Thoracic aorta (tissue), 2 donors: Measurements from ENCODE around the gene ETV1. TPM values are rescaled to one million over a fixed set of nuclear protein-coding genes. Genes with fewer than 3 reads are reported as not detected.

Source experiments
- ATAC-seq: fragments of 150-250 bp; one replicate; pipeline ENCODE4 v1.8.0; 2017; ENCODE audit warnings: low read depth; ENCODE audit not compliant: insufficient number of reproducible peaks, low FRiP score
- DNase-seq: peaks from one replicate; pipeline ENCODE4 v3.0.0-alpha.2; 2020; ENCODE audit warnings: low spot score
- H3K27ac ChIP-seq, 2 donors: fragments of 200-600 bp; sonication (generic); 1 replicate in 1 of 2; 2 replicates in 1 of 2; pipeline ENCODE4 v1.5.1; 2016; ENCODE audit warnings: mild to moderate bottlenecking in 2 of 2, moderate library complexity in 2 of 2
- H3K27me3 ChIP-seq: fragments of 200-600 bp; sonication (generic); replicated peaks from 2 replicates; pipeline ENCODE4 v1.6.0; 2016; ENCODE audit warnings: mild to moderate bottlenecking; ENCODE audit not compliant: insufficient read depth
- H3K36me3 ChIP-seq: fragments of 200-600 bp; sonication (generic); one replicate; pipeline ENCODE4 v1.5.1; 2016
- H3K4me1 ChIP-seq, 2 donors: fragments of 200-600 bp; sonication (generic); 1 replicate in 1 of 2; 2 replicates in 1 of 2; pipeline versions ENCODE4 v1.5.1 to v1.6.0; 2016; ENCODE audit warnings: low read depth in 2 of 2, mild to moderate bottlenecking in 1 of 2; ENCODE audit not compliant: control insufficient read depth in 1 of 2
- H3K4me3 ChIP-seq: fragments of 200-600 bp; sonication (generic); 2 replicates; pipeline ENCODE4 v1.5.1; 2016; ENCODE audit warnings: mild to moderate bottlenecking
- H3K9me3 ChIP-seq: fragments of 200-600 bp; sonication (generic); 2 replicates; pipeline ENCODE4 v1.5.1; 2016
- CTCF ChIP-seq: fragments of 200-600 bp; sonication (generic); IDR thresholded peaks from one replicate; pipeline ENCODE4 v1.5.1; 2019; ENCODE audit warnings: antibody characterized with exemption
- total RNA-seq, 2 donors: library from RNA; depleted of rRNA; stranded (reverse); fragments of >200 nt; gene quantifications; one replicate each; pipeline versions ENCODE4 v1.1.0 to v1.2.3, GENCODE V29; 2016

Gene ETV1
- total RNA-seq, 2 donors from 2014 or later, result 5.9 to 8.7 TPM

- ATAC-seq, result no peak
- no peaks in the 10 kb centered on the region for H3K9me3 ChIP-seq
- H3K27ac ChIP-seq, result no peak overlapping the region
Observed at GRCh38 chr7:13897819-13898218, 91.6 kb downstream of the ETV1 start.

GRCh38 chr7:13894954-13895353 lies 94.5 kb downstream of the ETV1 start:
- DNase-seq (no peak), ATAC-seq (no peak)
- Histone ChIP-seq H3K4me1 (no peaks in the 10 kb centered on the region), H3K27ac (no peak overlapping the region), H3K4me3 (no peak overlapping the region), H3K27me3 (no peaks in the 10 kb centered on the region), H3K9me3 (no peaks in the 10 kb centered on the region), H3K36me3 (no peaks in the 10 kb centered on the region)
- TF ChIP-seq CTCF, result no peak

More at GRCh38 chr7:13897819-13898218, 91.6 kb downstream of the ETV1 start:
- TF ChIP-seq CTCF, result no peak
- Histone ChIP-seq H3K4me3 (no peak overlapping the region), H3K27me3 (no peaks in the 10 kb centered on the region), H3K4me1 (no peaks in the 10 kb centered on the region), H3K36me3 (no peaks in the 10 kb centered on the region)
- DNase-seq, result no peak

GRCh38 chr7:13894377-13894776 lies 95.1 kb downstream of the ETV1 start:
- Histone ChIP-seq H3K27me3 (no peaks in the 10 kb centered on the region), H3K36me3 (no peaks in the 10 kb centered on the region), H3K9me3 (no peaks in the 10 kb centered on the region), H3K4me1 (no peaks in the 10 kb centered on the region), H3K4me3 (no peak overlapping the region), H3K27ac (no peak overlapping the region)
- ATAC-seq (no peak), DNase-seq (no peak)
- no peak for TF ChIP-seq CTCF

- Histone ChIP-seq H3K9me3 (no peaks in the 10 kb centered on the region), H3K27me3 (no peaks in the 10 kb centered on the region), H3K36me3 (no peaks in the 10 kb centered on the region), H3K27ac (no peak overlapping the region), H3K4me1 (no peaks in the 10 kb centered on the region), H3K4me3 (no peak overlapping the region)
- no peak for ATAC-seq
- TF ChIP-seq CTCF, result no peak
- DNase-seq, result no peak
Observed at GRCh38 chr7:13890793-13891192, 98.7 kb downstream of the ETV1 start.

GRCh38 chr7:13886356-13886755 lies 103.1 kb downstream of the ETV1 start:
- no peak for TF ChIP-seq CTCF
- Histone ChIP-seq H3K9me3 (no peaks in the 10 kb centered on the region), H3K4me1 (no peaks in the 10 kb centered on the region), H3K4me3 (no peak overlapping the region), H3K27ac (no peak overlapping the region), H3K36me3 (no peaks in the 10 kb centered on the region), H3K27me3 (no peaks in the 10 kb centered on the region)
- no peak for DNase-seq
- no peak for ATAC-seq
